ENCODE data around the gene CPNE2.

DNA sequence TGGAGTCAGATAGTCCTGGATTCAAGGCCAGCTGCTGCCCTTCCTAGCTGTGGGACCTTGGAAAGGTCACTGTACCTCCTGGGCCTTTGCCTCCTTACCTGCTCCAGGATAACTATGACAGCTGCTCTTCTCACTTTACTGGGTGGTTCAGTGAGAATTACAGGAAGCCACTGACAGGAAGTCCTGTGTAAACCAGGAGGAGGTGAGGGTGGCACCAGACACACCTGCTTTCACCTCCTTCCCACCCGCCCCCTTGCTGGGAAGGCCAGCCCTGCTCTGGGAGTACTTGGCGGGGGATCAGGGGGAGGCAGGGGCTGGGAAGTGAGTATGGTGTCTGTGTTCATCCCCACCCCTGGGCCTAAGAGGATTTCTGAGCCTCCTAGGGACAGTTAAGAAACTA lies 42.6 kb downstream of the CPNE2 start:
- TF ChIP-seq, protein P1, sequence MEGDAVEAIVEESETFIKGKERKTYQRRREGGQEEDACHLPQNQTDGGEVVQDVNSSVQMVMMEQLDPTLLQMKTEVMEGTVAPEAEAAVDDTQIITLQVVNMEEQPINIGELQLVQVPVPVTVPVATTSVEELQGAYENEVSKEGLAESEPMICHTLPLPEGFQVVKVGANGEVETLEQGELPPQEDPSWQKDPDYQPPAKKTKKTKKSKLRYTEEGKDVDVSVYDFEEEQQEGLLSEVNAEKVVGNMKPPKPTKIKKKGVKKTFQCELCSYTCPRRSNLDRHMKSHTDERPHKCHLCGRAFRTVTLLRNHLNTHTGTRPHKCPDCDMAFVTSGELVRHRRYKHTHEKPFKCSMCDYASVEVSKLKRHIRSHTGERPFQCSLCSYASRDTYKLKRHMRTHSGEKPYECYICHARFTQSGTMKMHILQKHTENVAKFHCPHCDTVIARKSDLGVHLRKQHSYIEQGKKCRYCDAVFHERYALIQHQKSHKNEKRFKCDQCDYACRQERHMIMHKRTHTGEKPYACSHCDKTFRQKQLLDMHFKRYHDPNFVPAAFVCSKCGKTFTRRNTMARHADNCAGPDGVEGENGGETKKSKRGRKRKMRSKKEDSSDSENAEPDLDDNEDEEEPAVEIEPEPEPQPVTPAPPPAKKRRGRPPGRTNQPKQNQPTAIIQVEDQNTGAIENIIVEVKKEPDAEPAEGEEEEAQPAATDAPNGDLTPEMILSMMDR (IDR thresholded peaks at IDR 0.05), result no peak
- no peak for TF ChIP-seq POLR2A (IDR thresholded peaks at IDR 0.05)
